GM19193 (cell line): ENCODE results near the gene GATA1.

Experiments used
- POLR2A ChIP-seq: IDR thresholded peaks from 4 replicates; pipeline ENCODE4 v1.6.1; 2011; ENCODE audit not compliant: insufficient read depth, insufficient read length; ENCODE audit errors: extremely low read depth

GATA1 gene

DNA sequence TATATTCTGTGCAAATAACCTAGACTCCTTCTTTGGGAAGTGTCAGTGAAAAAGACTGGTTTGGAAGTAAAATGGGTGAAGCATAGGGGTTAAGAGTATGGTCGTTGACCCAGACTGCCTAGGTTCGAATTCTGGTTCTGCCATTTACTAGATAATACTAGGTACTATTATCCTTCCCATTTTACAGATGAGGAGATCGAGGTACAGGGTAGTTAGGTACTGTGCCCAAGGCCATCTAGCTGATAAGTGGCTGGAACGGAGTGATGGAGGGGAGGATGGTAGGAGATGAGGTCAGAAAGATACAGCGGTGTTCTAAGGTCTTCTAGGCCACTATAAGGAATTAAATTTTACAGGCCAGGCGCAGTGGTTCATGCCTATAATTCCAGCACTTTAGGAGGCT, 13.8 kb upstream of the GATA1 start:
- no peak for TF ChIP-seq POLR2A

DNA sequence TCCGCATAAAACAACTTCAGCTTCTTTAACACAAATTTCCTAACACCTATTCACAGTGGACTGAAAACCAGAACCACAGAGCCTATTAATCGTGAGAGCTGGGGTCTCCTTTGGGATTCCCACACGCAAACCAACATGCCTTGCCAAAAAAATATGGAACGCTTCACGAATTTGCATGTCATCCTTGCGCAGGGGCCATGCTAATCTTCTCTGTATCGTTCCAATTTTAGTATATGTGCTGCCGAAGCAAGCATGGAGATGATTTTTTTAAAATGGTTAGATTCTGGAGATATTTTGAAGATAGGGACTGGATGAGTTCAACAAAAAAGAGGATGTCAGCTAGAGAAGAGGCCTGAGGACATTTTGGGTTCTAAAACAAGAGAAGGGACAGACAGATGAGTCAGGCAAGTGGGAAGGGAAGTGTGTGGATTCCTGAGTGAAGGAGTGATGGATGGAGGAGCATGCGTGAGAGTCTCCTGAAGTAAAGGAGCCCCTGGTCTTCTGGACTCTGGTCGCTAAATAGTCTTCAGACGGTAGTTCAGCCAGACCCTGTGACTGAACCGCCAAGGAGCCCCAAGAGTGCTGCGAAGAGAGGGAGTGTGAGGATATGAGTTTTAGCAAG, 9.5 kb upstream of the GATA1 start:
- TF ChIP-seq POLR2A: no peak

DNA sequence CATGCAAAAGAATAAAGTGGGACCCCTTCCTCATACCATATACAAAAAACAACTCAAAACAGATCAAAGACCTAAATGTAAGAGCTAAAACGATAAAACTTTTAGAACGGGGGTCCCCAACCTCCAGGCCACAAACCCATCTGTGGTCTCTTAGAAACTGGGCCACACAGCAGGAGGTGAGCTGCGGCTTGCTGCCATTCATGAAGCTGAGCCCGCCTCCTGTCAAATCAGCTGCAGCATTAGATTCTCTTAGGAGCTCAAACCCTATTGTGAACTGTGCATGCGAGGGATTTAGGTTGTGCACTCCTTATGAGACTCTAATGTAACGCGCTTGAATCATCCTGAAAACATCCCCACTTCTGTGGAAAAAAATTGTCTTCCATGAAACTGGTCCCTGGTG, 7.0 kb upstream of the GATA1 start:
- no peak for TF ChIP-seq POLR2A

DNA sequence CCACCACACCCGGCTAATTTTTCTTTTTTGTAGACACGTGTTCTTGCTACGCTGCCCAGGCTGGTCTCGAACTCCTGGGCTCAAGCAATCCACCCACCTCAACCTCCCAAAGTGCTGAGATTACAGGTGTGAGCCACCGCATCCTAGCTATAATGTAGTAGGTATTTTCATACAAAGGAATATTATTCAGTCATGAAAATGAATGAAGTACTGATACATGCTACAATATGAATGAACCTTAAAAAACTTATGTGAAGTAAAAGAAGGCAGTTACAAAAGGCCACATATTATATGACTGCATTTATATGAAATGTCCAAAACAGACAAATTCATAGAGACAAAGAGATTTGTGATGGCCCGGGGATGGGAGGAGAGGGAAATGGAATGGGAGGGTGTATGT, 4.7 kb upstream of the GATA1 start:
- no peak for TF ChIP-seq POLR2A

DNA sequence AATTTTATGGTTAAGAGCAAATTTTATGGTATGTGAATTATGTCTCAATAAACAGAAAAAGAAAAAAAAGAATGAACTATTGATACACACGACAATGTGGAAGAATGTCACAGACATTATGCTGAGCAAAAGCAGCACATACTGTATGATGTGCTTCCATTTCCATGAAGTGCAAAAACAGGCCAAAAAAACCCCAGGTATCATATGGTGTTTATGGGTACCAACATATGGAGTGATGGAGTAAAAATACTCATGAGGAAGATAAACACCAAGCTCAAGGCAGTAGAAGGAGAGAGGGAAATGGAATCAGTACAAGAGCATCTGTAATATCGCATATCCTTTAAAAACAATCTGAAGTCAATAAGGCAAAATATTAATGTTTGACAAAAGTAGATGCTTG, 4.2 kb upstream of the GATA1 start:
- TF ChIP-seq POLR2A: no peak

DNA sequence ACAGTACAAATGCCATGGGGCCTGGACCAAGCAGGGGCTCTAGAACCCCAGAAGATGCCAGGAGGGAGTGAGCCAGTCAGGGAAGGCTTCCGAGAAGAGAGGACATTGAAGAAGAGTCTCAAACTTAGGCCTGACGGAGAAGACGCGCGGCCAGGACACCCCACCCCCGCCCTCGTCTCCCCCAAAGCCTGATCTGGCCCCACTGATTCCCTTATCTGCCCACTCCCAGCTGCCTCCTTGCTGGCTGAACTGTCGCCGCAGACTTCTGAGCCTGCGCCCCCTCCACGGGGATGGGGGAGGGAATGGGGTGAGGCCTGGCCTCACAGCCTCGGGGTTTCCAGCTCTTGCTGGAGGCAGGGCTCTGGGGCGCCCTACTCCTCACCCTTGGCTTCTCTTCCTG, 3.6 kb upstream of the GATA1 start:
- no peak for TF ChIP-seq POLR2A

DNA sequence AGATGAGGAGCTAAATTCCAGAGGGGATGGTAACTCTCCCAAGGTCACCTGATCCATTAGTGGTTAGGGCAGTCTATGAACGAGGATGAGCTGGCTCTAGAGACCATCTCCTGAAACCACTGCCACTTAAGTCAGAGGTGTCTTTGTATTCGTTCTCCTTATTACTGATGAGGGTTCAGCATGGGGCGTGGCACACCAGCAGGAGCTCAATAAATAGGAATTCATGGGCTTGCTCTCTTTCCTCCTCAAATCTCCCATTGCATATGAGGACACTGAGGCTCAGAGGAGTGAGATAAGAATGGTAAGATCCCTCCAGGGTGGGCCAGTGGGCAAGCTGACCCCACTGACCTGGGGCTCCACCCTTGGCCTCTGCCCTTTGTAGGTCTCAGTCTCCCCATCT, 1.7 kb upstream of the GATA1 start:
- TF ChIP-seq POLR2A: no peak

DNA sequence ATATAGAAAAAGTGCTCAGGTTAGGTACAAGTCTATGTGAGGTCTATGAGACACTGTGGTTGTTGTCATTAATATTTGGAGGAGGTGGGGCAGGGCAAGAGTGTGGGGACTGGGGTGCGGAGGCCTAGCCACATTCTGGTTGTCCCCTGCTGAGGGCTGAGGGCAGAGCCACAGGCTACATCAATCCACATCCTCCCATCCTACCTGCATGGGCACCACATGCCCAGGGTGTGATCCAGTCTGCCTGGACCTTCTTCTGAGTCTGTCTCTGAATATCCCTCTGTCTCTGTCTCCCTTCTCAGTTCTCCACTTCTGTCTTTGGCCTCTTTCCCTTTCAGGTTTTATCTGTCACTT, 1.2 kb upstream of the GATA1 start:
- no peak for TF ChIP-seq POLR2A

DNA sequence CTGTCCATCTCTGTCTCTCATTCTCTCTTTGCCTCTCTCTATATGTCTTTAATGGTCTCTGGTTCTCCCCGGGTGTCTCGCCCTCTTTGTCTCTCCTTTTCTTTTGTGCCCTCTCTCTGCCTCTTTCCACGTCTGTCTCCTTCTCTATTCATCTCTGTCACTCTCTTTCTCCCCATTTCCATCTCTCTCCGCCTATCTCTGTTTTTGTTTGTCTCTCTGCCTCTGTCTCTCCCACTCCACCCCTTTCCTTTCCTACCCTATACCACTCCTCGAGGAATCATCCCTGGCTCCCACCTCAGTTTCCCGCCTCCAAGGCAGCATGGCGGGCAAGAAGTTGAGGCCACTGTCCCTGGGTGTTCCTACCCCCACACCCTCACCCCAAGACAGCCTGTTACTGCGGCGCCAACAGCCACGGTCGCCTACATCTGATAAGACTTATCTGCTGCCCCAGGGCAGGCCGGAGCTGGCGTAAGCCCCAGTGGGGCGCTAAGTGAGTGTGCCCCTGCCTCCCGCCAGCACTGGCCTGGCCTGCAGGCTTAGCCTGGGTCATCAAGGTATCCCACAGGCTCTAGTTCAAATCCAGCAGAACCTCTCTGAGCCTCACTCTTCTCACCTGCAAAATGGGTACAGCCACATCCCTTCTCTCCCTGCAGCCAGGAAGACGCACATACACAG, 713 bp upstream of the GATA1 start:
- no peak for TF ChIP-seq POLR2A

DNA sequence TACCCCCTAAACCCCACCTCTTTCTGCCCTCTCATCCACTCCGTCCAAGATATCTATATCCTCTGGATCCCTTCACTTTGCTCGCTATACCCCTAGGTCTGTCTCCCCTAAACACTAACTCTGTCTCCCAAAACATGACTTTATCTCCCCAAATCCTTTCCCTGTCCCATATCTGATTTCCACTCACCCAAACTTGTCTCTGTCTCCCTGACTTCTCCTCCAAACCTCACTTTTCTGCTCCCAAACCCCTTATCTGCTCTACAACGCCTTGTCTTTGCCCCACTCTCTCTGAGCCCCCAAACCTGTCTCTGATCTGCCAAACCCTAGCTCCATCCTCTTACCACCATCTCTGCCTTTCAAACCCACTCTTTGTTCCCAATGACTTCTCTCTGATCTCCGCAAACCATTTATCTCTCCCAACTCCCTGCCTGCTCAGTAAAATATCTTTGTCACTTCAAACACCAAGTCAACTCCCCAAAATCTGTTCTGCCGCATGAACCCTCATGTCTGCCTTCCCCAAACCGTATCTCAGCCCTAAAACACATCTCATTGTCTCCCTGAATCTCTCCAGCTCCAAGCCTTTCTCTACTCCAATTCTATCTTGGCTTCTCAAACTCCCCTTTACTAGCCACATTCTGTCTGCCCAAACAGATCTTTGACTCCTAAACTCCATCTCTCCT, 575 bp downstream of the GATA1 start:
- TF ChIP-seq POLR2A: no peak

DNA sequence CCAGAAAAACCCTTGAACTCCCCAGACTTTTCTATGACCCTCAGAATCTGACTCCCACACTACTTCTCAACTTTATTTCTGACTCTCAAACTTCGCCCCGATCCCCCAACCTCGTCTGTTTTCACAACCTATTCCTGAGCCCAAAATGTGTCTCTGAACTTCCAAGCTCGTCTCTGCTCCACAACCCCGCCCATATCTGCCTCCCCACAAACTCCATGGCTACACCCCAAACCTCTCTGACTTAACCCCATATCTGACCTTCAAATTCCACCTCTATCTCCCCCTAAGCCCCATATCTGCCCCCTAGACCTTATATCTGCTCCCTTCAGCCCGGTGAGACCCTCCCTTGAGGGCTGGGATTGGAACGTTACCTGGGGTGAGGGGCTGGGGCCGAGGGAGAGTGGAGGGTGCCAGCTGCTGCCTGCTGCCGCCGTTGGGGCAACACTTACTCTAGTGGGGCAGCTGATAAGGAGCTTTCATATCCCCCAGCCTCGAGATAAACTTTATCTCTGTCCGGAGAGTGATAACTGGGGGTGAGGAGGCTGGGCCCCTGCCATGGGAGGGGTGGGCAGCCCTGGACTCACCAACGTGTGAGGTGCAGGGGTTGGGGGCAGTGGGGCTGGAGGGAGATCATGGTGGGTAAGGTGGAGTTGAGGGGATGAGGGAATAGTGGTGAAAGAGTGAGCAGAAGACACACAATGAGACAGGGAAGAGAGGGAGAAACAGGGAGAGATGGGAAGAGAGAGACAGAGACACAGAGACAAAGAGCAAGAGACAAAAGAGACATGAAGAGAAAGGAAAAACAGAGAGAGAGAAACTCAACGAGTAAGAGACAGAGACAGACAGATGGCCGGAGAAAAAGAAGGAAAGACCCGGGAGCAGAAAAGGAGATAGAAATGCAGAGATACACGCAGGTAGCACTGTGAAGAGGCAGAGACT, 1.4 kb downstream of the GATA1 start:
- no peak for TF ChIP-seq POLR2A

DNA sequence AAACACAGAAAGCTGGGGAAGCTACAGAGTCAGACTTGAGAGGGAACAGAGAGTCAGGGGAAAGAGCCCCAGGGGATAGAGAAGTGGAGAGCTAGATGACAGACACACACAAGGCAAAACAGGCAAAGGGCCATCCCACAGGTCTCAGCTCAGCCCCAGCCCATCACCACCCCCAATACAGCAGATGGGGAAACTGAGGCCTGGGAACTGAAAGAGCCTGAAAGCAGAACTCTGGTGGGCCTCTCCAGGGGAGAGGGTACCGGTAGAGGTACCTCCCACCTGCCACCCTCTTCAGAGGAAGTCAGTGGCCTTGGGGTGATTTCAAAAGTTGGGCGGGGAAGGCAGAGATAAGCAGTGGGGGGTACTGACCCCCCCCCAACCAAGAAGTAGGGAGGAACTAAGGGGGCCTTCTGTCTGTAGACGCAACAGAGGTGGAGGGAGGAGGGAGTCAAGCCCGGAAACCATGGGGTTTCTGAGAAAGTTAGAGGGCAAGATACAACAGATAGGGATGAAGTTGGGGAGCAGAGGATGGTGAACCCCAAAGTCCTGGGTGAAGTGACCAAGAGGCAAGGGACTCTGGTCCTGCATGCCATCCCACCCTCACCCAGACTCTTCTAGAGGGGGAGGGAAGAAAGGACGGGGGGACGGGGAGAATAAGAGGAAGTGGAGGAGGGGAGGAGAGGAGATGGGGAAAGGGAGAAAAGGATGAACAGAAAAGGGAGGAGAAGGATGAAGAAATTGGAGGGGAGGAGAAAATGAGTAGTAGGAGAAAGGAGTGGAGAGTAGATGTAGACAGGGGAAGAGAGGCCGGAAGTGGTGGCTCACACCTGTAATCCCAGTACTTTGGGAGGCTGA, 3.2 kb downstream of the GATA1 start:
- no peak for TF ChIP-seq POLR2A

DNA sequence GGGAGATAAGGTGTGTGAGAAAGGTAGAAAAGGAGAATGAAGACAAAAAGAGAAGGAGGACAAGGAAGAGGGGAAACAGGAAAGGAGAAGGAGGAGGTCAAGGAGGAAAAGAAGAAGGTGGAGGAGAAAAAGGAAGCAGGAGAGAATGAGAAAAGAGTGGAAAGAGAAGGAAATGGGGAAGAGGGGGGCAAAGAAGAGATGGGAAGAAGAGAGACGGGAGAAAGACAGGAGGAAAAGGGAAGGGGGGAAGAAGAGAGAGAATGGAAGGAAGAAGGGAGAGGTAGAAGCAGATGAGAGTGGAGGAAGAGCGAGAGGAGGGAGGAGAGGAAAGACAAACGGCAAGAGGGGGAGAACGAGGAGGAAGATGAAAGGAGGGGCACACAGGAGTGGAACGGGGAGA, 4.1 kb downstream of the GATA1 start:
- no peak for TF ChIP-seq POLR2A

DNA sequence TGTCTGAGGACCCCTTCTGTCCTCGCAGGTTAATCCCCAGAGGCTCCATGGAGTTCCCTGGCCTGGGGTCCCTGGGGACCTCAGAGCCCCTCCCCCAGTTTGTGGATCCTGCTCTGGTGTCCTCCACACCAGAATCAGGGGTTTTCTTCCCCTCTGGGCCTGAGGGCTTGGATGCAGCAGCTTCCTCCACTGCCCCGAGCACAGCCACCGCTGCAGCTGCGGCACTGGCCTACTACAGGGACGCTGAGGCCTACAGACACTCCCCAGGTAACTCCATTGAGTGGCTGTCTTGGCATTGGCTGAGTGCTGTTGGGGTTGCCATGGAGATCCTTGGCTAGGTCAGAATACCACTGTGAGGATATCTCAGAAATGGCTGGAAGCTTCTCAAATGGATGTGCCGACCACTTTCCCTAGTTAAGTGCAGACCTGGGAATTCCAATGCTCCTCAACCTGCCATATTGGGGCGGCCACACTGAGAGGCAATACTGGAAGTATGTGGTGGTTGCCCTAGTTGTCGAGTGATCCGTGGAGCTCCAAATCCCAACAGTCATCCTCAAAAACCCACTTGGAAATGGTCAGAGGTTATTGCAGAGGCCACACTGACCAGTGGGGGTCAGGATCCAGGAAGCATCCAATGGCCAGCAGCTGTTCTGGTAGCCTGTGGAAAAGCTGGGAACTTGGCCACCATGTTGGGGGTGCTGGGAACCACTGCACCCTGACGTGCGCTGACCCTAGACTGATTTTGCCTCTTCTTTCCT, 4.9 kb downstream of the GATA1 start:
- TF ChIP-seq POLR2A: no peak
